ENCODE measurements around the gene FAM120AOS.

The FAM120AOS gene

GRCh38 chr9:93476924-93477323, 23.5 kb upstream of the FAM120AOS start:
- H3K27me3 ChIP-seq (ENCODE audit: insufficient read depth, poor library complexity, severe bottlenecking), result no peaks in the 10 kb centered on the region

GRCh38 chr9:93475856-93476255, 22.5 kb upstream of the FAM120AOS start:
- Histone ChIP-seq H3K27ac (ENCODE audit: poor library complexity, severe bottlenecking) (no peak overlapping the region), H3K27me3 (ENCODE audit: insufficient read depth, poor library complexity, severe bottlenecking) (no peaks in the 10 kb centered on the region), H3K4me1 (ENCODE audit: insufficient read depth, poor library complexity, severe bottlenecking) (peaks cover 7% of the 10 kb centered on the region), H3K4me3 (ENCODE audit: severe bottlenecking) (no peak overlapping the region), H3K36me3 (ENCODE audit: low read depth) (peaks cover 70% of the 10 kb centered on the region), H3K9me3 (ENCODE audit: severe bottlenecking) (no peaks in the 10 kb centered on the region)
- no peak for ATAC-seq (ENCODE audit: low read depth)
- no peak for TF ChIP-seq CTCF (IDR thresholded peaks at IDR 0.05; ENCODE audit: poor library complexity, severe bottlenecking)
- DNase-seq (ENCODE audit: low spot score), result no peak

More at GRCh38 chr9:93476924-93477323, 23.5 kb upstream of the FAM120AOS start:
- ATAC-seq (ENCODE audit: low read depth), result no peak
- H3K36me3 ChIP-seq (ENCODE audit: low read depth), result peaks cover 67% of the 10 kb centered on the region
- H3K4me1 ChIP-seq (ENCODE audit: insufficient read depth, poor library complexity, severe bottlenecking), result peaks cover 7% of the 10 kb centered on the region
- no peaks in the 10 kb centered on the region for H3K9me3 ChIP-seq (ENCODE audit: severe bottlenecking)
- TF ChIP-seq CTCF (IDR thresholded peaks at IDR 0.05; ENCODE audit: poor library complexity, severe bottlenecking), result no peak
- no peak overlapping the region for H3K4me3 ChIP-seq (ENCODE audit: severe bottlenecking)
- no peak overlapping the region for H3K27ac ChIP-seq (ENCODE audit: poor library complexity, severe bottlenecking)
- DNase-seq (ENCODE audit: low spot score), result no peak

DNA sequence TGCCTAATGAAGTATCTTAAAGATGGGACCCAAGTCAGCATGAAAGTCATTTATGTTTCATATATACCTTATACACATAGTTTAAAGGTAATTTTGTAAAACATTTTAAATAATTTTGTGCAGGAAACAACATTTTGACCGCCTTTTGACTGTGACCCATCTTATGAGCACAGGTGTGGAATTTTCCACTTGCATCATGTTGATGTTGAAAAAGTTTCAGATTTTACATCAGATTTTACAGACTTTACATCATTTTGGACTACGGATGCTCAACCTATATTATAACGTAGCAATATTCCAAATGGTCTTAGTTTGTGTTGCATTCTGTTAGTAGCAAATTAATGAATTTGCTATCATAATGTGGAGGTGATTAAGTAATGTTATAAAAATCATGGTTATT, 21.7 kb upstream of the FAM120AOS start:
- TF ChIP-seq CTCF (IDR thresholded peaks at IDR 0.05; ENCODE audit: poor library complexity, severe bottlenecking), result no peak
- no peak for DNase-seq (ENCODE audit: low spot score)
- no peak overlapping the region for H3K27ac ChIP-seq (ENCODE audit: poor library complexity, severe bottlenecking)
- ATAC-seq (ENCODE audit: low read depth), result no peak
- no peaks in the 10 kb centered on the region for H3K9me3 ChIP-seq (ENCODE audit: severe bottlenecking)
- H3K4me3 ChIP-seq (ENCODE audit: severe bottlenecking), result no peak overlapping the region
- peaks cover 70% of the 10 kb centered on the region for H3K36me3 ChIP-seq (ENCODE audit: low read depth)
- H3K27me3 ChIP-seq (ENCODE audit: insufficient read depth, poor library complexity, severe bottlenecking), result no peaks in the 10 kb centered on the region
- H3K4me1 ChIP-seq (ENCODE audit: insufficient read depth, poor library complexity, severe bottlenecking), result peaks cover 7% of the 10 kb centered on the region

GRCh38 chr9:93473411-93473810, 20.0 kb upstream of the FAM120AOS start:
- no peaks in the 10 kb centered on the region for H3K27me3 ChIP-seq (ENCODE audit: insufficient read depth, poor library complexity, severe bottlenecking)
- ATAC-seq (ENCODE audit: low read depth) (peak; percentile 75), DNase-seq (ENCODE audit: low spot score) (no peak)
- no peak for TF ChIP-seq CTCF (IDR thresholded peaks at IDR 0.05; ENCODE audit: poor library complexity, severe bottlenecking)
- peak overlapping the region; percentile 15 for H3K27ac ChIP-seq (ENCODE audit: poor library complexity, severe bottlenecking)
- H3K9me3 ChIP-seq (ENCODE audit: severe bottlenecking), result no peaks in the 10 kb centered on the region
- peaks cover 64% of the 10 kb centered on the region for H3K36me3 ChIP-seq (ENCODE audit: low read depth)
- no peak overlapping the region for H3K4me3 ChIP-seq (ENCODE audit: severe bottlenecking)
- H3K4me1 ChIP-seq (ENCODE audit: insufficient read depth, poor library complexity, severe bottlenecking), result peaks cover 22% of the 10 kb centered on the region

DNA sequence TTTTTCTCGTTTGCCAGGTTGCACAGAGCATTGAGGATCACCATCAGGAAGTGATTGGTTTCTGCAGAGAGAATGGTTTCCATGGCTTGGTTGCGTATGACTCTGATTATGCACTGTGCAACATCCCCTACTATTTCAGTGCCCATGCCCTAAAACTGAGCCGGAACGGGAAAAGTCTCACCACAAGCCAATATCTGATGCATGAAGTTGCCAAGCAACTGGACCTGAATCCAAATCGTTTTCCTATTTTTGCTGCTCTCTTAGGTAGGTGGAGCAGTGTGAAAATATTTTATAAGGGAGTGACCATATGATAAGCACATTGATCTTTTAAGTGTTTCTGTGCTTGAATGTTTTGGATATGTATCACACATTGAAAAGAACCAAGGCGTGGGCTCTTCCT, 17.7 kb upstream of the FAM120AOS start:
- ATAC-seq (ENCODE audit: low read depth) (peak; percentile 41; the same call in 2 of the 3 replicates), DNase-seq (ENCODE audit: low spot score) (no peak)
- Histone ChIP-seq H3K27ac (ENCODE audit: poor library complexity, severe bottlenecking) (peak overlapping the region; percentile 5), H3K9me3 (ENCODE audit: severe bottlenecking) (no peaks in the 10 kb centered on the region), H3K4me3 (ENCODE audit: severe bottlenecking) (no peak overlapping the region), H3K27me3 (ENCODE audit: insufficient read depth, poor library complexity, severe bottlenecking) (no peaks in the 10 kb centered on the region), H3K4me1 (ENCODE audit: insufficient read depth, poor library complexity, severe bottlenecking) (peaks cover 44% of the 10 kb centered on the region), H3K36me3 (ENCODE audit: low read depth) (peaks cover 48% of the 10 kb centered on the region)
- no peak for TF ChIP-seq CTCF (IDR thresholded peaks at IDR 0.05; ENCODE audit: poor library complexity, severe bottlenecking)

Measured in RWPE2 (cell line).